PC-9 (cell line): ENCODE results near the gene CCDC167.

Source experiments
- CTCF ChIP-seq: fragments of 200-600 bp; sonication (generic); conservative IDR thresholded peaks from 2 replicates; pipeline ENCODE4 v1.6.1; 2017; ENCODE audit warnings: mixed run types, antibody characterized with exemption, mild to moderate bottlenecking, moderate library complexity
- EZH2 ChIP-seq: fragments of 200-600 bp; sonication (generic); IDR thresholded peaks from 2 replicates; pipeline ENCODE4 v1.8.0; 2017; ENCODE audit warnings: antibody characterized with exemption, low read depth

GRCh38 chr6:37540390-37540789 is 40.7 kb upstream of the CCDC167 start:
- TF ChIP-seq CTCF: no peak
- TF ChIP-seq EZH2: no peak
